ENCODE results near the gene CAPN5. TPM values are rescaled to one million over a fixed set of nuclear protein-coding genes. Genes with fewer than 3 reads are reported as not detected.

The CAPN5 gene
- total and polyA plus RNA-seq, 2 of the 13 experiments (the other 11 are each of a cell fraction or from before 2014, with no cell fraction given) = 0.27 to 1.2 TPM

GRCh38 chr11:77091146-77091940 lies 24.6 kb downstream of the CAPN5 start (continued):
- no peak for TF ChIP-seq RARA (CRISPR knock-in tag; IDR thresholded peaks at IDR 0.05)
- TF ChIP-seq GABPA (IDR thresholded peaks at IDR 0.05; ENCODE audit: low read depth, low read length) = no peak
- TF ChIP-seq GABPA (CRISPR knock-in tag; IDR thresholded peaks at IDR 0.05; ENCODE audit: low read depth) = no peak
- no peak for TF ChIP-seq ZNF672 (CRISPR knock-in tag; IDR thresholded peaks at IDR 0.05)
- TF ChIP-seq ZNF17 (CRISPR knock-in tag; IDR thresholded peaks at IDR 0.05) = no peak
- TF ChIP-seq U2AF2 (IDR thresholded peaks at IDR 0.05; ENCODE audit: low read depth, low read length) = no peak
- no peak for TF ChIP-seq CENPBD1 (CRISPR knock-in tag; IDR thresholded peaks at IDR 0.05; ENCODE audit: borderline replicate concordance, low read depth)
- no peak for TF ChIP-seq SMAD3 (CRISPR knock-in tag; IDR thresholded peaks at IDR 0.05)
- no peak for TF ChIP-seq MAFF (IDR thresholded peaks at IDR 0.05; ENCODE audit: low read depth, low read length)
- TF ChIP-seq ZBTB34 (CRISPR knock-in tag; IDR thresholded peaks at IDR 0.05) = no peak
- 0 out of 2 replicates have a peak, but pooled peaks have one; percentile 67 for TF ChIP-seq ZNF572 (CRISPR knock-in tag; IDR thresholded peaks at IDR 0.05)
- no peak for TF ChIP-seq AKAP8 (CRISPR knock-in tag; IDR thresholded peaks at IDR 0.05)
- no peak for TF ChIP-seq ZNF430 (CRISPR knock-in tag; IDR thresholded peaks at IDR 0.05)
- TF ChIP-seq TCF7 (IDR thresholded peaks at IDR 0.05; ENCODE audit: low read depth) = no peak
- TF ChIP-seq ZNF354B (CRISPR knock-in tag; IDR thresholded peaks at IDR 0.05) = no peak
- TF ChIP-seq SAFB2 (CRISPR knock-in tag; IDR thresholded peaks at IDR 0.05; ENCODE audit: borderline replicate concordance, low read depth) = no peak
- no peak for TF ChIP-seq ZNF737 (CRISPR knock-in tag; IDR thresholded peaks at IDR 0.05; ENCODE audit: borderline replicate concordance)
- TF ChIP-seq ZNF207 (IDR thresholded peaks at IDR 0.05; ENCODE audit: borderline replicate concordance) = no peak
- TF ChIP-seq SMARCE1 (IDR thresholded peaks at IDR 0.05; ENCODE audit: borderline replicate concordance) = no peak
- TF ChIP-seq MAX (IDR thresholded peaks at IDR 0.05) = no peak; the same call in 1 of the 2 replicates
- 0 out of 2 replicates have a peak, but pooled peaks have one; percentile 52 for TF ChIP-seq ZNF124 (CRISPR knock-in tag; IDR thresholded peaks at IDR 0.05)
- TF ChIP-seq SRY (CRISPR knock-in tag; IDR thresholded peaks at IDR 0.05) = 0 out of 2 replicates have a peak, but pooled peaks have one; percentile 45
- no peak for TF ChIP-seq BCL3 (CRISPR knock-in tag; IDR thresholded peaks at IDR 0.05)
- no peak for TF ChIP-seq PAXIP1 (CRISPR knock-in tag; conservative IDR thresholded peaks at IDR 0.05)
- no peak for TF ChIP-seq GLI4 (CRISPR knock-in tag; IDR thresholded peaks at IDR 0.05; ENCODE audit: borderline replicate concordance)

All from HepG2 (cell line).